ENCODE results near the gene TFB2M. TPM values are rescaled to one million over a fixed set of nuclear protein-coding genes. Genes with fewer than 3 reads are reported as not detected.

The TFB2M gene
- total and polyA plus RNA-seq, 2 of the 13 experiments (the other 11 are each of a cell fraction or from before 2014, with no cell fraction given), result 15.7 to 31.4 TPM

DNA sequence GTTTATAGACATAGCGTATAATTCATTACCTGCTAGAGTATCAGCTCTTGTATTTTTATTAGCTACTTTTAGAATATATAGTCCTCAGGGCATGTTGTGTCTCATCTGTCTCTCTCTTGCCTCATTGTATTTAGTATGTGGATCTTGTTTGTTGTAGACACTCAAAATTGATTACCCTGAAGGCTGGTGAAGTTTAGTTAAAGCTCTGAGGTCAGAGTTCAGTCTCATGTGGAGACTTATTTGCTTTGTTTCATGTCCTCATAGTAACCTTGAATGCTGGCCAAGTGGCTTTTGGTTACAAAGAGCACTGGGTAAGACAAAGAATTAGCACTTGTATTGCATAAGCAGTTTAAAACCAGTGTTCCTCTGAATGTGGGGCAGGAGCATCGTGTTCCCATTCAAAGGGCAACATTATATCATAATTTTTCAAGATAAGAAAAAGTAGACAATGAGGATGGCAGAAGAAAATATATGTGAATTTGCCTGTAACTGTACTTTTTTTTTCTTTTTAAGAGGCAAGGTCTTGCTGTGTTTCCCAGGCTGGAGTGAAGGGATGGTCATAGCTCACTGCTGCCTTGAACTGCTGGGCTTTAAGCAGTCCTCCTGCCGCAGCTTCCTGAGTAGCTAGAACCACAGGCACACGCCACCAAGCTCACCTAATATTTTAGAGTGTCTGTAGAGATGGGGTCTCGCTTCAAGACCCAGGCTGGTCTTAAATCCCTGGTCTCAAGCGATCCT, 17.6 kb upstream of the TFB2M start (continued):
- TF ChIP-seq, protein P1, sequence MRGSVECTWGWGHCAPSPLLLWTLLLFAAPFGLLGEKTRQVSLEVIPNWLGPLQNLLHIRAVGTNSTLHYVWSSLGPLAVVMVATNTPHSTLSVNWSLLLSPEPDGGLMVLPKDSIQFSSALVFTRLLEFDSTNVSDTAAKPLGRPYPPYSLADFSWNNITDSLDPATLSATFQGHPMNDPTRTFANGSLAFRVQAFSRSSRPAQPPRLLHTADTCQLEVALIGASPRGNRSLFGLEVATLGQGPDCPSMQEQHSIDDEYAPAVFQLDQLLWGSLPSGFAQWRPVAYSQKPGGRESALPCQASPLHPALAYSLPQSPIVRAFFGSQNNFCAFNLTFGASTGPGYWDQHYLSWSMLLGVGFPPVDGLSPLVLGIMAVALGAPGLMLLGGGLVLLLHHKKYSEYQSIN (CRISPR knock-in tag; IDR thresholded peaks at IDR 0.05; ENCODE audit: borderline replicate concordance), result no peak
- no peak for TF ChIP-seq ZNF329 (CRISPR knock-in tag; IDR thresholded peaks at IDR 0.05; ENCODE audit: low read depth)
- TF ChIP-seq, protein P2, sequence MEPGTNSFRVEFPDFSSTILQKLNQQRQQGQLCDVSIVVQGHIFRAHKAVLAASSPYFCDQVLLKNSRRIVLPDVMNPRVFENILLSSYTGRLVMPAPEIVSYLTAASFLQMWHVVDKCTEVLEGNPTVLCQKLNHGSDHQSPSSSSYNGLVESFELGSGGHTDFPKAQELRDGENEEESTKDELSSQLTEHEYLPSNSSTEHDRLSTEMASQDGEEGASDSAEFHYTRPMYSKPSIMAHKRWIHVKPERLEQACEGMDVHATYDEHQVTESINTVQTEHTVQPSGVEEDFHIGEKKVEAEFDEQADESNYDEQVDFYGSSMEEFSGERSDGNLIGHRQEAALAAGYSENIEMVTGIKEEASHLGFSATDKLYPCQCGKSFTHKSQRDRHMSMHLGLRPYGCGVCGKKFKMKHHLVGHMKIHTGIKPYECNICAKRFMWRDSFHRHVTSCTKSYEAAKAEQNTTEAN (CRISPR knock-in tag; conservative IDR thresholded peaks at IDR 0.05), result 0 out of 2 replicates have a peak, but pooled peaks have one; percentile 45
- no peak for TF ChIP-seq ZNF713 (CRISPR knock-in tag; IDR thresholded peaks at IDR 0.05)
- TF ChIP-seq, protein P3, sequence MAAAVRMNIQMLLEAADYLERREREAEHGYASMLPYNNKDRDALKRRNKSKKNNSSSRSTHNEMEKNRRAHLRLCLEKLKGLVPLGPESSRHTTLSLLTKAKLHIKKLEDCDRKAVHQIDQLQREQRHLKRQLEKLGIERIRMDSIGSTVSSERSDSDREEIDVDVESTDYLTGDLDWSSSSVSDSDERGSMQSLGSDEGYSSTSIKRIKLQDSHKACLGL (CRISPR knock-in tag; IDR thresholded peaks at IDR 0.05), result no peak
- TF ChIP-seq, protein P4, sequence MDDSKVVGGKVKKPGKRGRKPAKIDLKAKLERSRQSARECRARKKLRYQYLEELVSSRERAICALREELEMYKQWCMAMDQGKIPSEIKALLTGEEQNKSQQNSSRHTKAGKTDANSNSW (CRISPR knock-in tag; IDR thresholded peaks at IDR 0.05; ENCODE audit: borderline replicate concordance), result no peak
- TF ChIP-seq ZNF614 (CRISPR knock-in tag; IDR thresholded peaks at IDR 0.05; ENCODE audit: borderline replicate concordance), result peak; percentile 94
- TF ChIP-seq SP4 (CRISPR knock-in tag; IDR thresholded peaks at IDR 0.05), result no peak
- peak; percentile 61; the same call in 1 of the 2 replicates for TF ChIP-seq CHD4 (IDR thresholded peaks at IDR 0.05; ENCODE audit: borderline replicate concordance, low read length)
- TF ChIP-seq SNAI1 (CRISPR knock-in tag; IDR thresholded peaks at IDR 0.05; ENCODE audit: borderline replicate concordance), result no peak
- peak; percentile 95 for TF ChIP-seq NR2F2 (IDR thresholded peaks at IDR 0.05; ENCODE audit: borderline replicate concordance, low read depth)
- TF ChIP-seq MTF1 (CRISPR knock-in tag; IDR thresholded peaks at IDR 0.05), result no peak
- TF ChIP-seq, protein P5, sequence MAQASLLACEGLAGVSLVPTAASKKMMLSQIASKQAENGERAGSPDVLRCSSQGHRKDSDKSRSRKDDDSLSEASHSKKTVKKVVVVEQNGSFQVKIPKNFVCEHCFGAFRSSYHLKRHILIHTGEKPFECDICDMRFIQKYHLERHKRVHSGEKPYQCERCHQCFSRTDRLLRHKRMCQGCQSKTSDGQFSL (CRISPR knock-in tag; IDR thresholded peaks at IDR 0.05), result no peak
- TF ChIP-seq HOXD1 (CRISPR knock-in tag; IDR thresholded peaks at IDR 0.05), result peak; percentile 76; the same call in 1 of the 2 replicates
- TF ChIP-seq CBFB (CRISPR knock-in tag; IDR thresholded peaks at IDR 0.05), result 0 out of 2 replicates have a peak, but pooled peaks have one; percentile 41
- TF ChIP-seq, protein P6, sequence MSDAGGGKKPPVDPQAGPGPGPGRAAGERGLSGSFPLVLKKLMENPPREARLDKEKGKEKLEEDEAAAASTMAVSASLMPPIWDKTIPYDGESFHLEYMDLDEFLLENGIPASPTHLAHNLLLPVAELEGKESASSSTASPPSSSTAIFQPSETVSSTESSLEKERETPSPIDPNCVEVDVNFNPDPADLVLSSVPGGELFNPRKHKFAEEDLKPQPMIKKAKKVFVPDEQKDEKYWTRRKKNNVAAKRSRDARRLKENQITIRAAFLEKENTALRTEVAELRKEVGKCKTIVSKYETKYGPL (CRISPR knock-in tag; IDR thresholded peaks at IDR 0.05), result peak; percentile 97
- TF ChIP-seq KDM3A (CRISPR knock-in tag; IDR thresholded peaks at IDR 0.05; ENCODE audit: low read depth), result 0 out of 2 replicates have a peak, but pooled peaks have one; percentile 29
- TF ChIP-seq ZNF234 (CRISPR knock-in tag; conservative IDR thresholded peaks at IDR 0.05), result no peak
- no peak for TF ChIP-seq KDM5B (CRISPR knock-in tag; IDR thresholded peaks at IDR 0.05; ENCODE audit: borderline replicate concordance)
- TF ChIP-seq BRCA1 (CRISPR knock-in tag; IDR thresholded peaks at IDR 0.05), result no peak
- TF ChIP-seq, protein P7, sequence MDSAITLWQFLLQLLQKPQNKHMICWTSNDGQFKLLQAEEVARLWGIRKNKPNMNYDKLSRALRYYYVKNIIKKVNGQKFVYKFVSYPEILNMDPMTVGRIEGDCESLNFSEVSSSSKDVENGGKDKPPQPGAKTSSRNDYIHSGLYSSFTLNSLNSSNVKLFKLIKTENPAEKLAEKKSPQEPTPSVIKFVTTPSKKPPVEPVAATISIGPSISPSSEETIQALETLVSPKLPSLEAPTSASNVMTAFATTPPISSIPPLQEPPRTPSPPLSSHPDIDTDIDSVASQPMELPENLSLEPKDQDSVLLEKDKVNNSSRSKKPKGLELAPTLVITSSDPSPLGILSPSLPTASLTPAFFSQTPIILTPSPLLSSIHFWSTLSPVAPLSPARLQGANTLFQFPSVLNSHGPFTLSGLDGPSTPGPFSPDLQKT (CRISPR knock-in tag; IDR thresholded peaks at IDR 0.05; ENCODE audit: borderline replicate concordance), result no peak
